Measurements from ENCODE around the gene DAAM1.

DNA sequence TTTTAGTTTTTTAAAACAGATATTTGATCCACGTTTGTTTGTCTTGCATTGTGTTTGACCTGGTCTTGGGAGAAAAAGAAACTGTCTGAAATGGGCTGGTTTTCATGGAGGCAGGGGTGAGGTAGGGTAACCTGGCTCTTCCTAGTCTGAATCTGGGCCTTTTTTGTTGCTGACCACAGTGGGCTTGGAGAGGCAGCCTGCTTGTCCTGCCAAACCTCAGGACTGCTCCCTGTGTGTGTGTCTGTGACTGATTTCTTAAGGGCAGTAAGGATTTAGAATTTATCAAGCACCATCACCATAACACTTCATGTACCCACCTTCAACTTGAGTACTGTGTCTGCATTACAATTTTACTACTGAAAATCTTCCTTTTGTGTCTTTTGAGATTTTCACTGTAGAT, 28.5 kb downstream of the DAAM1 start:
- TF ChIP-seq, protein P1, sequence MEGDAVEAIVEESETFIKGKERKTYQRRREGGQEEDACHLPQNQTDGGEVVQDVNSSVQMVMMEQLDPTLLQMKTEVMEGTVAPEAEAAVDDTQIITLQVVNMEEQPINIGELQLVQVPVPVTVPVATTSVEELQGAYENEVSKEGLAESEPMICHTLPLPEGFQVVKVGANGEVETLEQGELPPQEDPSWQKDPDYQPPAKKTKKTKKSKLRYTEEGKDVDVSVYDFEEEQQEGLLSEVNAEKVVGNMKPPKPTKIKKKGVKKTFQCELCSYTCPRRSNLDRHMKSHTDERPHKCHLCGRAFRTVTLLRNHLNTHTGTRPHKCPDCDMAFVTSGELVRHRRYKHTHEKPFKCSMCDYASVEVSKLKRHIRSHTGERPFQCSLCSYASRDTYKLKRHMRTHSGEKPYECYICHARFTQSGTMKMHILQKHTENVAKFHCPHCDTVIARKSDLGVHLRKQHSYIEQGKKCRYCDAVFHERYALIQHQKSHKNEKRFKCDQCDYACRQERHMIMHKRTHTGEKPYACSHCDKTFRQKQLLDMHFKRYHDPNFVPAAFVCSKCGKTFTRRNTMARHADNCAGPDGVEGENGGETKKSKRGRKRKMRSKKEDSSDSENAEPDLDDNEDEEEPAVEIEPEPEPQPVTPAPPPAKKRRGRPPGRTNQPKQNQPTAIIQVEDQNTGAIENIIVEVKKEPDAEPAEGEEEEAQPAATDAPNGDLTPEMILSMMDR (IDR thresholded peaks at IDR 0.05), result no peak
- no peak for TF ChIP-seq POLR2A (IDR thresholded peaks at IDR 0.05)
